IPS-18a (cell line): ENCODE results near the gene MAJIN.

ENCODE experiments used
- H3K27ac ChIP-seq: one replicate; pipeline ENCODE4 v1.5.1; 2013; ENCODE audit warnings: low read length
- H3K27me3 ChIP-seq: one replicate; pipeline ENCODE4 v1.6.1; 2013; ENCODE audit warnings: mild to moderate bottlenecking, low read length; ENCODE audit not compliant: control insufficient read depth, insufficient read depth
- H3K36me3 ChIP-seq: one replicate; pipeline ENCODE4 v1.6.1; 2013; ENCODE audit warnings: low read depth, low read length; ENCODE audit not compliant: control insufficient read depth
- H3K4me1 ChIP-seq: one replicate; pipeline ENCODE4 v1.6.1; 2013; ENCODE audit warnings: low read depth, low read length; ENCODE audit not compliant: control insufficient read depth
- H3K4me3 ChIP-seq: one replicate; pipeline ENCODE4 v1.5.1; 2013; ENCODE audit warnings: low read length
- H3K9ac ChIP-seq: one replicate; pipeline ENCODE4 v1.6.1; 2013; ENCODE audit warnings: mild to moderate bottlenecking, low read length, moderate library complexity
- H3K9me3 ChIP-seq: one replicate; pipeline ENCODE4 v1.6.1; 2013; ENCODE audit warnings: low read depth, low read length; ENCODE audit not compliant: control insufficient read depth

MAJIN gene

GRCh38 chr11:64906314-64906635 is 65.6 kb downstream of the MAJIN start:
- Histone ChIP-seq H3K27me3 (no peaks in the 10 kb centered on the region), H3K36me3 (peaks cover 17% of the 10 kb centered on the region), H3K4me3 (no peak overlapping the region), H3K9me3 (no peaks in the 10 kb centered on the region), H3K27ac (no peak overlapping the region), H3K4me1 (no peaks in the 10 kb centered on the region), H3K9ac (no peak overlapping the region)

DNA sequence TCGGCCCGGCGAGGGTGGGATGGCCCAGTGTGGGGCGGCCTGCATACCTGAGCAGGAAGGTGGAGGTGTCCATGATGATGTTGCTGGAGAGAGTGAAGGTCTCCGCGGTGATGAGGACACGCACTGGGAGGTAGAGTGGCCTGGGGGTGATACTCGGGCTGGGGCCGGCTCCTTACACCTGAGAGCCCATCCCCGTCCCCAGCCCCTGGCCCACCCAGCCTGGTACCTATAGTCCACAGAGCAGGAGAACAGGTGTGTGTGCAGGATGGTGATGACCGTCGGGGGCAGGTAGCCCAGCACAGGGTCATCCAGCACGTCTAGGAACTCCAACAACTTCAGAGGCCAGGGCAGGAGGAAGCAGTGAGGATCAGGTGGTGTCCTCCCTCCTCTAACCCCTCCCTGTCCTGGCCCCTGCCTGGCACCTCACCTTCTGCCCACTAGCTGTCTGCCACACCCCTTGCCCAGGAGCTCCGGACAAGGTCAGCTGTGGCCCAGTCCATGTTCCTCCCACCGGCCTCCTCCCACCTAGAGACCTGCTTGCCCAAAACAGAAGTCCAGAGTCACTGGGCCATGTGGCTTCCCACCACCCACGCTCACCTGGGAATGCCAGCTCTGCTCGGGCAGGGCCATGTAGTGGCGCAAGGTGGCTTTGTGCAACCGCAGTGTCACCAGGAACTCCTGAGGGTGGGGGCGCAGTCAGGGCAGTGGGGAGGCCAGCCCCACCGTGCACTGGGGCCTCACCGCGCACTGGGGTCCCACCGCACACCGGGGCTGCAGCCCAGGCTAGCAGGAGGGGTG is 66.2 kb downstream of the MAJIN start:
- peaks cover 12% of the 10 kb centered on the region for H3K36me3 ChIP-seq
- H3K9ac ChIP-seq = no peak overlapping the region
- no peak overlapping the region for H3K4me3 ChIP-seq
- H3K4me1 ChIP-seq = no peaks in the 10 kb centered on the region
- no peak overlapping the region for H3K27ac ChIP-seq
- no peaks in the 10 kb centered on the region for H3K9me3 ChIP-seq
- no peaks in the 10 kb centered on the region for H3K27me3 ChIP-seq

- no peak overlapping the region for H3K9ac ChIP-seq
- no peaks in the 10 kb centered on the region for H3K27me3 ChIP-seq
- no peak overlapping the region for H3K4me3 ChIP-seq
- no peaks in the 10 kb centered on the region for H3K9me3 ChIP-seq
- no peak overlapping the region for H3K27ac ChIP-seq
- peaks cover 11% of the 10 kb centered on the region for H3K36me3 ChIP-seq
- no peaks in the 10 kb centered on the region for H3K4me1 ChIP-seq
These were observed 68.5 kb downstream of the MAJIN start for GRCh38 chr11:64903291-64903833.

GRCh38 chr11:64902102-64902900 is 69.6 kb downstream of the MAJIN start:
- H3K4me3 ChIP-seq = no peak overlapping the region
- H3K4me1 ChIP-seq = no peaks in the 10 kb centered on the region
- no peaks in the 10 kb centered on the region for H3K27me3 ChIP-seq
- H3K36me3 ChIP-seq = peaks cover 10% of the 10 kb centered on the region
- H3K27ac ChIP-seq = no peak overlapping the region
- no peaks in the 10 kb centered on the region for H3K9me3 ChIP-seq
- no peak overlapping the region for H3K9ac ChIP-seq

- no peaks in the 10 kb centered on the region for H3K36me3 ChIP-seq
- no peak overlapping the region for H3K4me3 ChIP-seq
These were observed 71.1 kb downstream of the MAJIN start for GRCh38 chr11:64900774-64901173.

GRCh38 chr11:64900263-64900678 is 71.6 kb downstream of the MAJIN start:
- Histone ChIP-seq H3K9me3 (no peaks in the 10 kb centered on the region), H3K4me3 (no peak overlapping the region), H3K27ac (no peak overlapping the region), H3K9ac (no peak overlapping the region), H3K4me1 (no peaks in the 10 kb centered on the region), H3K27me3 (no peaks in the 10 kb centered on the region), H3K36me3 (no peaks in the 10 kb centered on the region)

More at GRCh38 chr11:64900774-64901173, 71.1 kb downstream of the MAJIN start:
- H3K27ac ChIP-seq = no peak overlapping the region
- H3K4me1 ChIP-seq = no peaks in the 10 kb centered on the region
- H3K27me3 ChIP-seq = no peaks in the 10 kb centered on the region
- H3K9me3 ChIP-seq = no peaks in the 10 kb centered on the region
- no peak overlapping the region for H3K9ac ChIP-seq

GRCh38 chr11:64898541-64898940 is 73.4 kb downstream of the MAJIN start:
- H3K4me1 ChIP-seq = no peaks in the 10 kb centered on the region
- no peaks in the 10 kb centered on the region for H3K9me3 ChIP-seq
- no peak overlapping the region for H3K9ac ChIP-seq
- no peak overlapping the region for H3K4me3 ChIP-seq
- no peaks in the 10 kb centered on the region for H3K36me3 ChIP-seq
- H3K27me3 ChIP-seq = no peaks in the 10 kb centered on the region
- H3K27ac ChIP-seq = no peak overlapping the region

DNA sequence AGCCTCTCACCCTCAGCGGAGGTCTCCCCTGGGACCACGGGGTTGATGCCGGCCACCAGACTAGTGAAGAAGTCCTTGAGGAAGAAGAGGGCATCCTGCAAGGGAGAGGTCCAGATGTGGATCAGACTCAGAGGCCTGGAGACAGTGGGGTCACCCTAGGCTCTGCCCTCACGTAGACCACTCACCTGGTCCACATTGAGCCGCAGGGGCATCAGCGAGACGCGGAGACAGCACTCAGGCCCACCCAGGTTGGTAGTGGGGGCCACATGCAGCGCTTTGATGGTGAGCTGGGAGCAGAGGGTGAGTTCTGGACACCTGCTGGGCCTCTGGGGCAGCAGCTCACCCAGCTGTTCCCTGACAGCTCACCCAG is 73.8 kb downstream of the MAJIN start:
- H3K27me3 ChIP-seq = no peaks in the 10 kb centered on the region
- H3K4me3 ChIP-seq = no peak overlapping the region
- H3K27ac ChIP-seq = no peak overlapping the region
- H3K9ac ChIP-seq = no peak overlapping the region
- no peaks in the 10 kb centered on the region for H3K36me3 ChIP-seq
- H3K4me1 ChIP-seq = no peaks in the 10 kb centered on the region
- H3K9me3 ChIP-seq = no peaks in the 10 kb centered on the region

GRCh38 chr11:64897381-64898075 is 74.4 kb downstream of the MAJIN start:
- no peaks in the 10 kb centered on the region for H3K36me3 ChIP-seq
- H3K9ac ChIP-seq = no peak overlapping the region
- no peaks in the 10 kb centered on the region for H3K9me3 ChIP-seq
- H3K27ac ChIP-seq = no peak overlapping the region
- H3K27me3 ChIP-seq = no peaks in the 10 kb centered on the region
- no peak overlapping the region for H3K4me3 ChIP-seq
- no peaks in the 10 kb centered on the region for H3K4me1 ChIP-seq

DNA sequence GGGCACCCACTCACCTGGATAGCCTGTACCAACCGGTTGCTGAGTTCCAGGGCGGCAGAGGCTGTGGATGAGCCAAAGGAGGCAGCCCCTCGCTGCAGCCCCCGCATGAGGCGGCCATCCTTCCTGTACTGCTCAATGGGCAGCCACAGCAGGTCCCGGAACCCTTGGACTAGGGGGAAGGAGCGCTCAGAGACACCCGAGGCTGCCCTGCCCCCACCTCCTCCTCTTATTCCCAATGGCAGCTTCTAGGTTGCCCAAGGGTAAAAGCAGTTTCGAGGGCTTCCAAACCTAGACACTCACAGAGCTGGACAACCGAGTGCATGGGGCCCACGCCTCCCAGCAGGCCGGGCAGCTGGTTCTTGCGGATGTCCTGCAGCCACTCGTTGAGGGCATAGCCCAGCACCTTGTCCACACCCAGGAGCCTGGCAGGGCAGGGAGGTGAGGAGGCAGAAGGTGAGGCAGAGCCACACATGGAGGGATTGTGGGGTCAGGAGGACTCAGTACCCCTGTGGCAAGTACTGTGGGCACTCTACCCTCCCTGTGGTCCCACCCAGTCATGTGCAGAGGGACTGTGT is 75.4 kb downstream of the MAJIN start:
- no peaks in the 10 kb centered on the region for H3K4me1 ChIP-seq
- no peak overlapping the region for H3K27ac ChIP-seq
- no peaks in the 10 kb centered on the region for H3K27me3 ChIP-seq
- H3K36me3 ChIP-seq = no peaks in the 10 kb centered on the region
- no peak overlapping the region for H3K9ac ChIP-seq
- H3K4me3 ChIP-seq = no peak overlapping the region
- no peaks in the 10 kb centered on the region for H3K9me3 ChIP-seq

- Histone ChIP-seq H3K27ac (no peak overlapping the region), H3K9ac (no peak overlapping the region), H3K27me3 (no peaks in the 10 kb centered on the region), H3K4me3 (no peak overlapping the region), H3K36me3 (no peaks in the 10 kb centered on the region), H3K9me3 (no peaks in the 10 kb centered on the region), H3K4me1 (no peaks in the 10 kb centered on the region)
These were observed 77.0 kb downstream of the MAJIN start for GRCh38 chr11:64894812-64895452.
